Measurements from ENCODE around the gene NFKBIZ. TPM values are rescaled to one million over a fixed set of nuclear protein-coding genes. Genes with fewer than 3 reads are reported as not detected.
A peak's percentile ranks its signal among the peaks of the same experiment; 100 is the strongest.
"Not testable (repeated sequence)": the region's sequence is repeated elsewhere in the genome, so short reads cannot be mapped to it uniquely, and the experiment has no call there.

NFKBIZ gene
- total RNA-seq, 2 donors from 2014 or later: 34.9 to 39.7 TPM

DNA sequence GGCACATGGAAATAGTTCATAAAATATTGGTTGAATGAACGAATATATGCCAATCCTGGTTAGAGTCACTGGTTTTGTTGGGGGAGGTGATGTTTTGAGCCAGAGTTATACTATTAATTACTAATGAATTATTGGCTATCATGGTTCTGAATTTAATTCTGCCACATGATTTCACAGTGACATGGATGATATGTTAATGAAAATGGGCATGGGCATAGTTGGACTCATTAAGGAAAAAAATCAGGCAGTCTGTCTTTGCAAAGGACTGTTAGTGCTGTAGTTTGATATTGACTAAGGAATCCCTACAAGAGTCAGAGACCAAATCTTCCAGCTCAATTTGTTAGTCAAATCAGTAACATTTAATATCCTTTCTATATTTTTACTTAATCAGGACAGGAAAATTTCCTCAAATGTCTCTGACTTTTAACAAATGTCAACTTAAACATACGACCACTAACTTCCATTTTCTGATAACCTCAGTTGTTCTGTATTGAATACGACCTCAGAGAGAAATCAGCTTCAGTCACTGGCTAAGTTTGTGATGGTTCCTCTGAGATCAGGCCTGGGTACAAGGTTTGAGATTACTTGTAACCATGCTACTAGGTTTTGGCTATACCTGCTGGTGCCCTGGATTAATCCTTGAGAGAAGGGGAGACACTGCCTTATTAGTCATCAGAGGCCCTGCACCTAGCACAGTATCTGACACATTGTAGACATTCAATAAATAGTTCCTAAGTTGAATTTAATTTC is 13.3 kb downstream of the NFKBIZ start:
- ATAC-seq (peak in 1 of 2 donors; percentile 38), DNase-seq (no peak)

GRCh38 chr3:101864926-101865325 is 15.6 kb downstream of the NFKBIZ start:
- DNase-seq; ATAC-seq; intact Hi-C loops (cut with DNase I): not testable (repeated sequence)

More for the DNA sequence above, 13.3 kb downstream of the NFKBIZ start:
- intact Hi-C loops (cut with DNase I): no loop called here

- DNase-seq (no peak), ATAC-seq (no peak)
- intact Hi-C loops (cut with DNase I): no loop called here
Measured at GRCh38 chr3:101865751-101866509, 16.6 kb downstream of the NFKBIZ start.

- no peak for DNase-seq
- no peak for ATAC-seq
- intact Hi-C loops (cut with DNase I): no loop called here
Measured at GRCh38 chr3:101867511-101867910, 18.2 kb downstream of the NFKBIZ start.

GRCh38 chr3:101867996-101868395 is 18.7 kb downstream of the NFKBIZ start:
- no peak for DNase-seq
- no peak for ATAC-seq
- intact Hi-C loops (cut with DNase I): no loop called here

DNA sequence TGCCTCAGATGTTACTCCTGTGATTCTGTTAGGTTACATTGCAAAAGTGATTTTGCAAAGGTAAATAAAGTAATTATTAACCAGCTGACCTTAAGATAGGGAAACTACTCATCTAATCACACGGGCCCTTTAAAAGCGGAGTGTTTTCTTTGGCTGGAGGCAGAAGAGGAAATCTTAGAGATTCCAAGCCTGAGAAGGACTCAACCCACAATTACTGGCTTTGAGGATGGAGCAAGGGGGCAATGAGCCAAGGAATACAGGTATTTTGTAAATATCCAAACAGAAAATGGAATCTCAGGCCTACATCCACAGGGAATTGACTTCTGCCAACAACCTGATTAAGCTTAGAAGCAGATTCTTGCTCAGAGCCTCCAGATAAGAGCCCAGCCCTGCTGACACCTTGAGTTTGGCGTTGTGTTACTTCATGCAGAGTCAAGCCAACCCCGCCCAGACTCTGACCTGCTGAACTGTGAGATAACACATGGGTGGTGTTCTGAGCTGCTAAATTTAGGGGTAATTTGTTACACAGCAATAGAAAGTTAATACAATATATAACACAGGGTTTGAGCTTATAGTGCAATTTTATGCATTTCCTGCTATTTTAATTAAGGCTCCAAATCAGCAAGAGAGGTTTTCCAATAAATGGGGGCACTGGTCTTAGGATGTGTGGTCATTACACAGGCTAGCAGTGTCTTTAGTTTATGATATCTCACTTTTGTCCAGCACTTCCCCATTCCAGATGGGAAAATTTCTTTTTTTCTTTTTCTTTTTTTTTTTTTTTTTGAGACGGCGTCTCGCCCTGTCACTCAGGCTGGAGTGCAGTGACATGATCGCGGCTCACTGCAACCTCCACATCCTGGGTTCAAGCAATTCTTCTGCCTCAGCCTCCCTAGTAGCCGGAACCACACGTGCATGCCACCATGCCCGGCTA is 19.5 kb downstream of the NFKBIZ start:
- intact Hi-C loops (cut with DNase I): no loop called here

GRCh38 chr3:101870138-101870537 is 20.8 kb downstream of the NFKBIZ start:
- intact Hi-C loops (cut with DNase I): no loop called here
- DNase-seq: no peak
- ATAC-seq: no peak

More for the DNA sequence above, 19.5 kb downstream of the NFKBIZ start:
- peak; percentile 78 for DNase-seq
- ATAC-seq: peak; percentile 74 to 87

GRCh38 chr3:101873619-101874018 is 24.3 kb downstream of the NFKBIZ start:
- intact Hi-C loops (cut with DNase I): no loop called here
- no peak for ATAC-seq

GRCh38 chr3:101876142-101876541 is 26.8 kb downstream of the NFKBIZ start:
- intact Hi-C loops (cut with DNase I): no loop called here
- DNase-seq (no peak), ATAC-seq (no peak)

More at GRCh38 chr3:101873619-101874018, 24.3 kb downstream of the NFKBIZ start:
- no peak for DNase-seq

DNA sequence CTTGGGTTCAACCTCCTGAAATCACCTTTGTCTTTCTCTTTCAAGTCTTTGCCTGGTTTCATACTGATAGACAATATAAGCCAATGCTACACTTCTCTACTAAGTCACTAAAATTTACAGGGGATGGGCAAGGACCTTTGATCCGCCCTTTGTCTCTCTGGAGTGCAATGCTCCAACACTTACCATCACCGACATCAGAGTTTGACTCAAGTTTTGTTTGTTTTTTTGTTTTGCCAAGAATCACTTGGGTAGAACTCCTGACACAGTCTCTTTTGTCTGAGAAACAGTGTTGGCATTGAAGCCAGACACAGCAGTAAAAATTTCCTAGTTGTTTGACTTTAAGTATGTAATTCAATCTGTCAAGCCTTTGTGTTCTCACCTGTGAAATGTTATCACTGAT is 29.3 kb downstream of the NFKBIZ start:
- intact Hi-C loops (cut with DNase I): no loop called here
- DNase-seq: no peak
- no peak for ATAC-seq

DNA sequence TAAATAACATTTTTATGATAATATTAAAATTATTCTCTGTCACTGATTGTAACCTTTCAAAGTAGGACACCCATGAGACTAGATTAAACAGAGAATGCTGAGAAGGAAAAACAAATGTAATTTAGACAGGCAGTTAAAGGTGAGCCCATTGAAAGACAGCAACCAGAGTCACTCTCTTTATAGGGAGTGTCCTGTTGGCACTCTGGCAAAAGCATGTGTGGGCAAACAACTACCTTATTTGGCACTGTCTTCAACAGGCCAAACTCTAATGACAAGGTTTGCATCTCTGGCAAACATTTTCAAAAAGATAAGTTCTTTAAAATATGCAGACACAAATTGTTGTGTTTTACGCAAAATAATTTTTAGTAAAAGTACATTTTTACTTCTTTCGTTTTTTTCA is 29.8 kb downstream of the NFKBIZ start:
- no peak for ATAC-seq
- intact Hi-C loops (cut with DNase I): no loop called here
- DNase-seq: no peak

DNA sequence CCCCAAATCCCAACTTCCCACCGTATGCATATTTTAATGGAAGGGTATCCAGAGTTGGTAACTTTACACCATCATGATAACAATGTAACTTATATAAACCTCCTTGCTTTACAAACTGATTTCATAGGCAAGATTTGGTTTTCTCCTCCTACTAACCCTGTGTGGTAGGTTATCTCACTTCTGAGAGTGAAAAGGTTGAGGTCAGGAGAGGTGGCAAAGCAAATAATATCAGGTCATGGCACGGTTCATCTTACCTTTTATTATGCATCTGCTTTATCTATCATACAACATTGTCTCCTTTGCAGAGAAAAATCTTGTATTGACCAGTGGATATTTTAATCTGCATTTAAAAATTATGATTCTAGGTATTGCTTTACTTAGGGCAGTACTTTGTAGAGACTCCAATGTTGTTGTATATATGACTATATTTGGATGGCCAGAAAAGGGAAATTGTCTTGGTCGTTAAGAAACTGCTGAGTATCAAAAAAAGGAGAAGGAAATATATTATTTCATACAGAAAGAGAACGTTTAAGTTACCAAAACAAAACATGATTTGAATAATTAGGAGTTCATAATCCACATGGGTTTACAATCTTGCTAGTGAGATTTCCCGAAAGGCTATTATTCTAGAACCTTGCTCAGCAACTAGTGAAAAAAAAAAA is 30.4 kb downstream of the NFKBIZ start:
- ATAC-seq (no peak), DNase-seq (no peak)
- intact Hi-C loops (cut with DNase I): no loop called here

DNA sequence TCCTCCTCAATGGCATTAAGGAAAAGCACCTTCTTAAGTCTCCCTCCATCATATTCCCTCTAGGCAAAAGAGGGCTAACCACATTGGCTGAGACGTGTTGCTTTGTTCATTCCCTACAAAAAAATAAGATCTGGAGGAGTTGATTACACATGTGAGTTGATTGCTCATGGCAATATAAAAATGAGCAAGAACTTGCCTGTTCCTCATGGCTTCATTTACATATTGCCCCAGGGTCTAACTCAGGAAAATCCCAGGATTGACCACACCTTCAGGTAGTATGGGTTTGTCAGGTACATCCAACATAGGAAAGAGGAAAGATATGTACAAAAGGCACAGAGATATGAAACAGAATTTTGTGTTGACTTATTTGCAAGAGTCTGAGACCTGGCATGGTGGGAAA is 35.5 kb downstream of the NFKBIZ start:
- intact Hi-C loops (cut with DNase I): no loop called here
- ATAC-seq (no peak), DNase-seq (no peak)

DNA sequence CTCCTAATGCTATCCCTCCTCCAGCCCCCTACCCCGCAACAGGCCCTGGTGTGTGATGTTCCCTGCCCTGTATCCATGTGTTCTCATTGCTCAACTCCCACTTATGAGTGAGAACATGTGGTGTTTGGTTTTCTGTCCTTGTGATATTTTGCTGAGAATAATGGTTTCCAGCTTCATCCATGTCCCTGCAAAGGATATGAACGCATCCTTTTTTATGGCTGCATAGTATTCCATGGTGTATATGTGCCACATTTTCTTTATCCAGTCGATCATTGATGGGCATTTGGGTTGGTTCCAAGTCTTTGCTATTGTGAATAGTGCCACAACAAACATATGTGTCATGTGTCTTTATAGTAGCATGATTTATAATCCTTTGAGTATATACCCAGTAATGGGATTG is 36.3 kb downstream of the NFKBIZ start:
- ATAC-seq; intact Hi-C loops (cut with DNase I); DNase-seq: not testable (repeated sequence)

DNA sequence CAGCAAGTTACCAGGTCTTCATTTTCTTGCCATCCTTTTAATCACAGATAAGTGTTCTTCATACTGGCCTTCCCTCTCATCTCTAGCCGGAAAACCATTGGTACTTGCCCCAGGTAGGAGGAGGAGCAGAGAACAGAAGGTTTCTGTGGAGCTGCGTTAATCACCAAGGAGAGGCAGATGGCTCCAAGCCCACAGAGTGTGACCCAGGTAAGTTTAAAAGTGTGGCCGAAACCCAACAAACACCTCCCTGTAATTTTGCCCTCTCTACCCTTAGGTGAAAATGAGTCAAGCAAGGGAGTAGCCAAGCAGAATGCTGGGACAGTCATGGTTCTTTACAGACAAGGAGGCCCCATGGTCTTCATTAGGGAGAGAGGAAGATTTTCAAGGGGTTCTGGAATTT is 37.3 kb downstream of the NFKBIZ start:
- DNase-seq (no peak), ATAC-seq (no peak)
- intact Hi-C loops (cut with DNase I): no loop called here

DNA sequence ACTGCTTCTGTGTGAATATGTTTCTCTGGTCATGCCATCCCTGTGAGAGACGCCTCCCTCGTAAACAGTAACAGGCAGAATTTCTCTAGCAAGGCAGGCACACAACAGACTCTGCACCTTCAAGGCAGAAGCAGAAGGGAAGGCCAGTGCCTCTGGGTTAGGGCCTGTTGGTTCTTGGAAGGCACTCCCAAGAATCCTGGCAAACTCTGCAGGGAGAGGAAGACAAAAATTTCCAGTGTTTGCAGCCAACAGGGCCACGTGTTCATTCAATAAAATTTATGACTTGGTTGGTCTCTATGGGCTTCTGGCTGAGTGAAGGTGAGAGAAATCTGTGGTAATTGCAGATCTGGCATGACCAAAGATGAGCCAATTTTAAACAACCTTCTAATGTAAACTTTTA is 39.3 kb downstream of the NFKBIZ start:
- ATAC-seq (peak; percentile 29 to 74), DNase-seq (no peak)
- intact Hi-C loops (cut with DNase I): no loop called here

- peak in 1 of 2 donors; percentile 60 for ATAC-seq
- no peak for DNase-seq
- intact Hi-C loops (cut with DNase I): no loop called here
Measured at GRCh38 chr3:101890716-101891115, 41.4 kb downstream of the NFKBIZ start.

GRCh38 chr3:101892648-101893047 is 43.3 kb downstream of the NFKBIZ start:
- ATAC-seq: no peak
- no peak for DNase-seq
- intact Hi-C loops (cut with DNase I): no loop called here
